ENCODE results near the gene PEX11A.

Gene PEX11A

GRCh38 chr15:89664441-89665350 is 25.9 kb downstream of the PEX11A start:
- H3K4me2 ChIP-seq (ENCODE audit: low read length): no peak overlapping the region
- no peaks in the 10 kb centered on the region for H3F3A ChIP-seq (ENCODE audit: insufficient read depth, low read length)
- no peak overlapping the region for H3K27ac ChIP-seq (ENCODE audit: low read depth, low read length, poor library complexity, severe bottlenecking)
- H3K4me3 ChIP-seq (ENCODE audit: low read depth, low read length, poor library complexity, severe bottlenecking): no peak overlapping the region
- H4K20me1 ChIP-seq (ENCODE audit: insufficient read depth, low read length): no peaks in the 10 kb centered on the region
- H2AFZ ChIP-seq (ENCODE audit: low read length): no peak overlapping the region
- H3K9me2 ChIP-seq (ENCODE audit: low read depth, low read length): no peaks in the 10 kb centered on the region
- no peak overlapping the region for H3K9ac ChIP-seq (ENCODE audit: low read length)
- no peaks in the 10 kb centered on the region for H3K79me2 ChIP-seq (ENCODE audit: insufficient read depth, low read length)
- no peaks in the 10 kb centered on the region for H3K4me1 ChIP-seq (ENCODE audit: insufficient read depth, low read length, severe bottlenecking)
- H3K27me3 ChIP-seq (ENCODE audit: insufficient read depth, low read length): no peaks in the 10 kb centered on the region
- TF ChIP-seq EZH2 (IDR thresholded peaks at IDR 0.05; ENCODE audit: borderline replicate concordance, low read length): no peak
- TF ChIP-seq, protein P1, sequence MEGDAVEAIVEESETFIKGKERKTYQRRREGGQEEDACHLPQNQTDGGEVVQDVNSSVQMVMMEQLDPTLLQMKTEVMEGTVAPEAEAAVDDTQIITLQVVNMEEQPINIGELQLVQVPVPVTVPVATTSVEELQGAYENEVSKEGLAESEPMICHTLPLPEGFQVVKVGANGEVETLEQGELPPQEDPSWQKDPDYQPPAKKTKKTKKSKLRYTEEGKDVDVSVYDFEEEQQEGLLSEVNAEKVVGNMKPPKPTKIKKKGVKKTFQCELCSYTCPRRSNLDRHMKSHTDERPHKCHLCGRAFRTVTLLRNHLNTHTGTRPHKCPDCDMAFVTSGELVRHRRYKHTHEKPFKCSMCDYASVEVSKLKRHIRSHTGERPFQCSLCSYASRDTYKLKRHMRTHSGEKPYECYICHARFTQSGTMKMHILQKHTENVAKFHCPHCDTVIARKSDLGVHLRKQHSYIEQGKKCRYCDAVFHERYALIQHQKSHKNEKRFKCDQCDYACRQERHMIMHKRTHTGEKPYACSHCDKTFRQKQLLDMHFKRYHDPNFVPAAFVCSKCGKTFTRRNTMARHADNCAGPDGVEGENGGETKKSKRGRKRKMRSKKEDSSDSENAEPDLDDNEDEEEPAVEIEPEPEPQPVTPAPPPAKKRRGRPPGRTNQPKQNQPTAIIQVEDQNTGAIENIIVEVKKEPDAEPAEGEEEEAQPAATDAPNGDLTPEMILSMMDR (IDR thresholded peaks at IDR 0.05; ENCODE audit: low read length): no peak
- no peaks in the 10 kb centered on the region for H3K36me3 ChIP-seq (ENCODE audit: insufficient read depth, low read length)
- H3K9me3 ChIP-seq (ENCODE audit: low read length): no peaks in the 10 kb centered on the region

- no peaks in the 10 kb centered on the region for H3K27me3 ChIP-seq (ENCODE audit: insufficient read depth, low read length)
- H3K4me1 ChIP-seq (ENCODE audit: insufficient read depth, low read length, severe bottlenecking): no peaks in the 10 kb centered on the region
- H3K4me2 ChIP-seq (ENCODE audit: low read length): no peak overlapping the region
- H3F3A ChIP-seq (ENCODE audit: insufficient read depth, low read length): no peaks in the 10 kb centered on the region
- H3K9me3 ChIP-seq (ENCODE audit: low read length): no peaks in the 10 kb centered on the region
- no peak overlapping the region for H3K9ac ChIP-seq (ENCODE audit: low read length)
- no peaks in the 10 kb centered on the region for H4K20me1 ChIP-seq (ENCODE audit: insufficient read depth, low read length)
- H3K4me3 ChIP-seq (ENCODE audit: low read depth, low read length, poor library complexity, severe bottlenecking): no peak overlapping the region
- H3K79me2 ChIP-seq (ENCODE audit: insufficient read depth, low read length): no peaks in the 10 kb centered on the region
- H2AFZ ChIP-seq (ENCODE audit: low read length): no peak overlapping the region
- H3K9me2 ChIP-seq (ENCODE audit: low read depth, low read length): no peaks in the 10 kb centered on the region
- H3K36me3 ChIP-seq (ENCODE audit: insufficient read depth, low read length): no peaks in the 10 kb centered on the region
- H3K27ac ChIP-seq (ENCODE audit: low read depth, low read length, poor library complexity, severe bottlenecking): no peak overlapping the region
- TF ChIP-seq, protein P1 (IDR thresholded peaks at IDR 0.05; ENCODE audit: low read length): no peak
- no peak for TF ChIP-seq EZH2 (IDR thresholded peaks at IDR 0.05; ENCODE audit: borderline replicate concordance, low read length)
Observed at GRCh38 chr15:89662893-89663626, 27.5 kb downstream of the PEX11A start.

DNA sequence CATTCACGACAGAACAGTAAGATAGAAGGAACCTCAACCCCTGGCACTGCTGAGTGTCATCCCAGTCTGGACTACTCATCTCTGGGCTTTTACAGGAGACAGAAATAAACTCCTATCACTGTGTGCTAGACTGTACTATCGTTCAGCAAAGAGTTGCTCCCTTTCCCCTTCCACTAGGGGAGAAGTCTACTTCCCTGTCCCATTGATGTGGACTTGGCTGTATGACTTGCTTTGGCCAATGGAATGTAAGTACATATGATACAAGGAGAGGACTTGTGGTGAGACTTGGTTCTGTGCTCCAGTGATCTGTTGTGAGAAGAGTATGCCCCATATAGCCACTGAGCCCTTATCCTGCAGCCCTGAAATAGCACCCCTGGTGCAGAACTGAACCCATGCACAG is 30.0 kb downstream of the PEX11A start:
- H3K27ac ChIP-seq (ENCODE audit: low read depth, low read length, poor library complexity, severe bottlenecking): no peak overlapping the region
- no peaks in the 10 kb centered on the region for H3K9me3 ChIP-seq (ENCODE audit: low read length)
- H3K9me2 ChIP-seq (ENCODE audit: low read depth, low read length): no peaks in the 10 kb centered on the region
- H3K79me2 ChIP-seq (ENCODE audit: insufficient read depth, low read length): no peaks in the 10 kb centered on the region
- no peak overlapping the region for H3K4me3 ChIP-seq (ENCODE audit: low read depth, low read length, poor library complexity, severe bottlenecking)
- H3K36me3 ChIP-seq (ENCODE audit: insufficient read depth, low read length): no peaks in the 10 kb centered on the region
- no peaks in the 10 kb centered on the region for H3F3A ChIP-seq (ENCODE audit: insufficient read depth, low read length)
- TF ChIP-seq, protein P1 (IDR thresholded peaks at IDR 0.05; ENCODE audit: low read length): no peak
- TF ChIP-seq EZH2 (IDR thresholded peaks at IDR 0.05; ENCODE audit: borderline replicate concordance, low read length): no peak
- no peak overlapping the region for H3K4me2 ChIP-seq (ENCODE audit: low read length)
- H3K4me1 ChIP-seq (ENCODE audit: insufficient read depth, low read length, severe bottlenecking): no peaks in the 10 kb centered on the region
- no peak overlapping the region for H2AFZ ChIP-seq (ENCODE audit: low read length)
- H3K9ac ChIP-seq (ENCODE audit: low read length): no peak overlapping the region
- H3K27me3 ChIP-seq (ENCODE audit: insufficient read depth, low read length): no peaks in the 10 kb centered on the region
- H4K20me1 ChIP-seq (ENCODE audit: insufficient read depth, low read length): no peaks in the 10 kb centered on the region

Measured in OCI-LY1 (cell line).